ENCODE measurements around the gene ARPP21.

ARPP21 gene

GRCh38 chr3:35748144-35748543 is 108.8 kb downstream of the ARPP21 start:
- DNase-seq (ENCODE audit: extremely low spot score) = no peak
- TF ChIP-seq FOXK2 (IDR thresholded peaks at IDR 0.05) = no peak
- no peak for TF ChIP-seq FOXA1 (IDR thresholded peaks at IDR 0.05)
- no peak for TF ChIP-seq SP1 (IDR thresholded peaks at IDR 0.05)
- TF ChIP-seq TARDBP (IDR thresholded peaks at IDR 0.05) = no peak
- TF ChIP-seq HDGF (IDR thresholded peaks at IDR 0.05; ENCODE audit: borderline replicate concordance) = no peak
- TF ChIP-seq LEF1 (IDR thresholded peaks at IDR 0.05; ENCODE audit: borderline replicate concordance) = no peak
- no peak for TF ChIP-seq L3MBTL2 (conservative IDR thresholded peaks at IDR 0.05)
- no peak for TF ChIP-seq PKNOX1 (IDR thresholded peaks at IDR 0.05)
- TF ChIP-seq NFRKB (IDR thresholded peaks at IDR 0.05) = no peak
- CTCF ChIA-PET = no interaction called here
- POLR2A ChIA-PET = no interaction called here

- POLR2A ChIA-PET = no interaction called here
- DNase-seq (ENCODE audit: extremely low spot score) = no peak
- TF ChIP-seq FOXK2 (IDR thresholded peaks at IDR 0.05) (no peak), SP1 (IDR thresholded peaks at IDR 0.05) (no peak), SUZ12 (IDR thresholded peaks at IDR 0.05) (no peak), TARDBP (IDR thresholded peaks at IDR 0.05) (no peak), FOXM1 (IDR thresholded peaks at IDR 0.05; ENCODE audit: borderline replicate concordance) (no peak), ARNT (IDR thresholded peaks at IDR 0.05) (no peak)
- CTCF ChIA-PET = no interaction called here
Observed at GRCh38 chr3:35751207-35751606, 111.9 kb downstream of the ARPP21 start.

- ChIA-PET CTCF (no interaction called here), POLR2A (no interaction called here)
- no peak for DNase-seq (ENCODE audit: extremely low spot score)
- TF ChIP-seq TARDBP (IDR thresholded peaks at IDR 0.05) (no peak), ARNT (IDR thresholded peaks at IDR 0.05) (no peak), HDGF (IDR thresholded peaks at IDR 0.05; ENCODE audit: borderline replicate concordance) (no peak), NFRKB (IDR thresholded peaks at IDR 0.05) (no peak), ZNF384 (IDR thresholded peaks at IDR 0.05) (no peak), CTBP1 (IDR thresholded peaks at IDR 0.05; ENCODE audit: borderline replicate concordance) (no peak), FOXA1 (IDR thresholded peaks at IDR 0.05) (no peak), ELF4 (IDR thresholded peaks at IDR 0.05) (no peak), PKNOX1 (IDR thresholded peaks at IDR 0.05) (no peak), L3MBTL2 (conservative IDR thresholded peaks at IDR 0.05) (no peak), SP1 (IDR thresholded peaks at IDR 0.05) (no peak), FOXK2 (IDR thresholded peaks at IDR 0.05) (no peak), LEF1 (IDR thresholded peaks at IDR 0.05; ENCODE audit: borderline replicate concordance) (no peak), BHLHE40 (IDR thresholded peaks at IDR 0.05; ENCODE audit: borderline replicate concordance) (no peak), SUZ12 (IDR thresholded peaks at IDR 0.05) (no peak), FOXM1 (IDR thresholded peaks at IDR 0.05; ENCODE audit: borderline replicate concordance) (no peak)
Observed at GRCh38 chr3:35757991-35758757, 118.8 kb downstream of the ARPP21 start.

GRCh38 chr3:35760146-35760545 is 120.8 kb downstream of the ARPP21 start:
- POLR2A ChIA-PET = no interaction called here
- CTCF ChIA-PET = no interaction called here

GRCh38 chr3:35761311-35761710 is 122.0 kb downstream of the ARPP21 start:
- CTCF ChIA-PET = no interaction called here
- TF ChIP-seq NFRKB (IDR thresholded peaks at IDR 0.05) = no peak
- no peak for TF ChIP-seq ELF4 (IDR thresholded peaks at IDR 0.05)
- no peak for DNase-seq (ENCODE audit: extremely low spot score)
- POLR2A ChIA-PET = no interaction called here

More at GRCh38 chr3:35760146-35760545, 120.8 kb downstream of the ARPP21 start:
- no peak for DNase-seq (ENCODE audit: extremely low spot score)
- TF ChIP-seq ELF4 (IDR thresholded peaks at IDR 0.05) (no peak), HDGF (IDR thresholded peaks at IDR 0.05; ENCODE audit: borderline replicate concordance) (no peak), FOXM1 (IDR thresholded peaks at IDR 0.05; ENCODE audit: borderline replicate concordance) (no peak), BHLHE40 (IDR thresholded peaks at IDR 0.05; ENCODE audit: borderline replicate concordance) (no peak), FOXA1 (IDR thresholded peaks at IDR 0.05) (no peak), SUZ12 (IDR thresholded peaks at IDR 0.05) (no peak), FOXK2 (IDR thresholded peaks at IDR 0.05) (no peak), SP1 (IDR thresholded peaks at IDR 0.05) (no peak), CTBP1 (IDR thresholded peaks at IDR 0.05; ENCODE audit: borderline replicate concordance) (no peak)

GRCh38 chr3:35772381-35773015 is 133.2 kb downstream of the ARPP21 start:
- ChIA-PET POLR2A (no interaction called here), CTCF (no interaction called here)
- no peak for DNase-seq (ENCODE audit: extremely low spot score)
- TF ChIP-seq FOXK2 (IDR thresholded peaks at IDR 0.05) (no peak), SP1 (IDR thresholded peaks at IDR 0.05) (no peak), LEF1 (IDR thresholded peaks at IDR 0.05; ENCODE audit: borderline replicate concordance) (no peak), ELF4 (IDR thresholded peaks at IDR 0.05) (no peak), HDGF (IDR thresholded peaks at IDR 0.05; ENCODE audit: borderline replicate concordance) (no peak), ARNT (IDR thresholded peaks at IDR 0.05) (no peak), PKNOX1 (IDR thresholded peaks at IDR 0.05) (no peak), SUZ12 (IDR thresholded peaks at IDR 0.05) (no peak), FOXM1 (IDR thresholded peaks at IDR 0.05; ENCODE audit: borderline replicate concordance) (no peak), NFRKB (IDR thresholded peaks at IDR 0.05) (no peak), FOXA1 (IDR thresholded peaks at IDR 0.05) (no peak), TARDBP (IDR thresholded peaks at IDR 0.05) (no peak), CTBP1 (IDR thresholded peaks at IDR 0.05; ENCODE audit: borderline replicate concordance) (no peak), L3MBTL2 (conservative IDR thresholded peaks at IDR 0.05) (no peak), ZNF384 (IDR thresholded peaks at IDR 0.05) (no peak), BHLHE40 (IDR thresholded peaks at IDR 0.05; ENCODE audit: borderline replicate concordance) (no peak)
